ENCODE measurements around the gene BLVRB. TPM values are rescaled to one million over a fixed set of nuclear protein-coding genes. Genes with fewer than 3 reads are reported as not detected.
"Not testable (repeated sequence)": the region's sequence is repeated elsewhere in the genome, so short reads cannot be mapped to it uniquely, and the experiment has no call there.

Gene BLVRB
- total RNA-seq, 1 experiment from 2014 or later, result 35.1 TPM

DNA sequence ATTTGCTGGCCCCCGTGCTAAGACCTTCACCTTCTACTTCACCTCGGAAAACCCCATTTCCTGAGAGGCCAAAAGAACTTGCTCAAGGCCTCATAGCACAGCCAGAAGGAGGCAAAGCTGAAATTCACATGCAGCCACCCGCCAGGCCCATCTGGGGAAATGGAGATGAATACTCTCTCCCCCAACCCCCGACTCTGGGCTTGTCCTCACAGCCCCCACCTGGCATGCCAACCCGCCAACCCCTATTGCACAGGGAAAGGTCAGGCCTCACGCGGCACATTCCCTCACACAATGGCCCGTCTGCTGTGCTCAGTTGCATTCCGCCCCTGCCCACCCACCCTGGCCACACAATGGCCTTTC lies 55.5 kb downstream of the BLVRB start:
- H3K9me3 Mint-ChIP-seq, result no peaks in the 10 kb centered on the region
- peak; percentile 56 for DNase-seq (ENCODE audit: low spot score)
- no peaks in the 10 kb centered on the region for H3K27me3 Mint-ChIP-seq (ENCODE audit: low read depth)
- ATAC-seq, result peak; percentile 54
- H3K4me3 Mint-ChIP-seq, result no peak overlapping the region
- ChIA-PET CTCF (interaction anchor here (1.1 to 4.0 kb wide), 2 partner anchors 11 to 54 kb away, joined by 3 to 33 read pairs; no protein-coding TSS in a partner anchor), POLR2A (interaction anchor here (1.3 kb wide), 1 partner anchor 16 kb away, joined by 5 read pairs; the partner anchor contains the start of gene SERTAD1)
- H3K27ac Mint-ChIP-seq, result peak overlapping the region; percentile 70; the same call in 1 of the 2 replicates
- TF ChIP-seq, protein P1, sequence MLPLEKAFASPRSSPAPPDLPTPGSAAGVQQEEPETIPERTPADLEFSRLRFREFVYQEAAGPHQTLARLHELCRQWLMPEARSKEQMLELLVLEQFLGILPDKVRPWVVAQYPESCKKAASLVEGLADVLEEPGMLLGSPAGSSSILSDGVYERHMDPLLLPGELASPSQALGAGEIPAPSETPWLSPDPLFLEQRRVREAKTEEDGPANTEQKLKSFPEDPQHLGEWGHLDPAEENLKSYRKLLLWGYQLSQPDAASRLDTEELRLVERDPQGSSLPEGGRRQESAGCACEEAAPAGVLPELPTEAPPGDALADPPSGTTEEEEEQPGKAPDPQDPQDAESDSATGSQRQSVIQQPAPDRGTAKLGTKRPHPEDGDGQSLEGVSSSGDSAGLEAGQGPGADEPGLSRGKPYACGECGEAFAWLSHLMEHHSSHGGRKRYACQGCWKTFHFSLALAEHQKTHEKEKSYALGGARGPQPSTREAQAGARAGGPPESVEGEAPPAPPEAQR (CRISPR knock-in tag; IDR thresholded peaks at IDR 0.05), result no peak
- TF ChIP-seq ZNF219 (CRISPR knock-in tag; IDR thresholded peaks at IDR 0.05; ENCODE audit: borderline replicate concordance), result no peak
- no peak for TF ChIP-seq GABPB1 (CRISPR knock-in tag; IDR thresholded peaks at IDR 0.05)
- TF ChIP-seq TP53 (CRISPR knock-in tag; IDR thresholded peaks at IDR 0.05), result no peak
- no peak for TF ChIP-seq RELA (CRISPR knock-in tag; IDR thresholded peaks at IDR 0.05; ENCODE audit: borderline replicate concordance)
- TF ChIP-seq, protein P2, sequence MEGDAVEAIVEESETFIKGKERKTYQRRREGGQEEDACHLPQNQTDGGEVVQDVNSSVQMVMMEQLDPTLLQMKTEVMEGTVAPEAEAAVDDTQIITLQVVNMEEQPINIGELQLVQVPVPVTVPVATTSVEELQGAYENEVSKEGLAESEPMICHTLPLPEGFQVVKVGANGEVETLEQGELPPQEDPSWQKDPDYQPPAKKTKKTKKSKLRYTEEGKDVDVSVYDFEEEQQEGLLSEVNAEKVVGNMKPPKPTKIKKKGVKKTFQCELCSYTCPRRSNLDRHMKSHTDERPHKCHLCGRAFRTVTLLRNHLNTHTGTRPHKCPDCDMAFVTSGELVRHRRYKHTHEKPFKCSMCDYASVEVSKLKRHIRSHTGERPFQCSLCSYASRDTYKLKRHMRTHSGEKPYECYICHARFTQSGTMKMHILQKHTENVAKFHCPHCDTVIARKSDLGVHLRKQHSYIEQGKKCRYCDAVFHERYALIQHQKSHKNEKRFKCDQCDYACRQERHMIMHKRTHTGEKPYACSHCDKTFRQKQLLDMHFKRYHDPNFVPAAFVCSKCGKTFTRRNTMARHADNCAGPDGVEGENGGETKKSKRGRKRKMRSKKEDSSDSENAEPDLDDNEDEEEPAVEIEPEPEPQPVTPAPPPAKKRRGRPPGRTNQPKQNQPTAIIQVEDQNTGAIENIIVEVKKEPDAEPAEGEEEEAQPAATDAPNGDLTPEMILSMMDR (IDR thresholded peaks at IDR 0.05), result no peak
- TF ChIP-seq, protein P3, sequence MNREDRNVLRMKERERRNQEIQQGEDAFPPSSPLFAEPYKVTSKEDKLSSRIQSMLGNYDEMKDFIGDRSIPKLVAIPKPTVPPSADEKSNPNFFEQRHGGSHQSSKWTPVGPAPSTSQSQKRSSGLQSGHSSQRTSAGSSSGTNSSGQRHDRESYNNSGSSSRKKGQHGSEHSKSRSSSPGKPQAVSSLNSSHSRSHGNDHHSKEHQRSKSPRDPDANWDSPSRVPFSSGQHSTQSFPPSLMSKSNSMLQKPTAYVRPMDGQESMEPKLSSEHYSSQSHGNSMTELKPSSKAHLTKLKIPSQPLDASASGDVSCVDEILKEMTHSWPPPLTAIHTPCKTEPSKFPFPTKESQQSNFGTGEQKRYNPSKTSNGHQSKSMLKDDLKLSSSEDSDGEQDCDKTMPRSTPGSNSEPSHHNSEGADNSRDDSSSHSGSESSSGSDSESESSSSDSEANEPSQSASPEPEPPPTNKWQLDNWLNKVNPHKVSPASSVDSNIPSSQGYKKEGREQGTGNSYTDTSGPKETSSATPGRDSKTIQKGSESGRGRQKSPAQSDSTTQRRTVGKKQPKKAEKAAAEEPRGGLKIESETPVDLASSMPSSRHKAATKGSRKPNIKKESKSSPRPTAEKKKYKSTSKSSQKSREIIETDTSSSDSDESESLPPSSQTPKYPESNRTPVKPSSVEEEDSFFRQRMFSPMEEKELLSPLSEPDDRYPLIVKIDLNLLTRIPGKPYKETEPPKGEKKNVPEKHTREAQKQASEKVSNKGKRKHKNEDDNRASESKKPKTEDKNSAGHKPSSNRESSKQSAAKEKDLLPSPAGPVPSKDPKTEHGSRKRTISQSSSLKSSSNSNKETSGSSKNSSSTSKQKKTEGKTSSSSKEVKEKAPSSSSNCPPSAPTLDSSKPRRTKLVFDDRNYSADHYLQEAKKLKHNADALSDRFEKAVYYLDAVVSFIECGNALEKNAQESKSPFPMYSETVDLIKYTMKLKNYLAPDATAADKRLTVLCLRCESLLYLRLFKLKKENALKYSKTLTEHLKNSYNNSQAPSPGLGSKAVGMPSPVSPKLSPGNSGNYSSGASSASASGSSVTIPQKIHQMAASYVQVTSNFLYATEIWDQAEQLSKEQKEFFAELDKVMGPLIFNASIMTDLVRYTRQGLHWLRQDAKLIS (CRISPR knock-in tag; IDR thresholded peaks at IDR 0.05; ENCODE audit: borderline replicate concordance), result no peak
- TF ChIP-seq NR3C1 (CRISPR knock-in tag; conservative IDR thresholded peaks at IDR 0.05; ENCODE audit: low read depth), result no peak
- TF ChIP-seq OVOL2 (CRISPR knock-in tag; IDR thresholded peaks at IDR 0.05; ENCODE audit: borderline replicate concordance), result no peak
- TF ChIP-seq, protein P4, sequence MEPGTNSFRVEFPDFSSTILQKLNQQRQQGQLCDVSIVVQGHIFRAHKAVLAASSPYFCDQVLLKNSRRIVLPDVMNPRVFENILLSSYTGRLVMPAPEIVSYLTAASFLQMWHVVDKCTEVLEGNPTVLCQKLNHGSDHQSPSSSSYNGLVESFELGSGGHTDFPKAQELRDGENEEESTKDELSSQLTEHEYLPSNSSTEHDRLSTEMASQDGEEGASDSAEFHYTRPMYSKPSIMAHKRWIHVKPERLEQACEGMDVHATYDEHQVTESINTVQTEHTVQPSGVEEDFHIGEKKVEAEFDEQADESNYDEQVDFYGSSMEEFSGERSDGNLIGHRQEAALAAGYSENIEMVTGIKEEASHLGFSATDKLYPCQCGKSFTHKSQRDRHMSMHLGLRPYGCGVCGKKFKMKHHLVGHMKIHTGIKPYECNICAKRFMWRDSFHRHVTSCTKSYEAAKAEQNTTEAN (CRISPR knock-in tag; IDR thresholded peaks at IDR 0.05), result no peak
- TF ChIP-seq, protein P5, sequence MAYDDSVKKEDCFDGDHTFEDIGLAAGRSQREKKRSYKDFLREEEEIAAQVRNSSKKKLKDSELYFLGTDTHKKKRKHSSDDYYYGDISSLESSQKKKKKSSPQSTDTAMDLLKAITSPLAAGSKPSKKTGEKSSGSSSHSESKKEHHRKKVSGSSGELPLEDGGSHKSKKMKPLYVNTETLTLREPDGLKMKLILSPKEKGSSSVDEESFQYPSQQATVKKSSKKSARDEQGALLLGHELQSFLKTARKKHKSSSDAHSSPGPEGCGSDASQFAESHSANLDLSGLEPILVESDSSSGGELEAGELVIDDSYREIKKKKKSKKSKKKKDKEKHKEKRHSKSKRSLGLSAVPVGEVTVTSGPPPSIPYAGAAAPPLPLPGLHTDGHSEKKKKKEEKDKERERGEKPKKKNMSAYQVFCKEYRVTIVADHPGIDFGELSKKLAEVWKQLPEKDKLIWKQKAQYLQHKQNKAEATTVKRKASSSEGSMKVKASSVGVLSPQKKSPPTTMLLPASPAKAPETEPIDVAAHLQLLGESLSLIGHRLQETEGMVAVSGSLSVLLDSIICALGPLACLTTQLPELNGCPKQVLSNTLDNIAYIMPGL (CRISPR knock-in tag; IDR thresholded peaks at IDR 0.05), result no peak
- no peak for TF ChIP-seq CBFB (CRISPR knock-in tag; IDR thresholded peaks at IDR 0.05; ENCODE audit: low read depth)
- TF ChIP-seq GTF2I (CRISPR knock-in tag; conservative IDR thresholded peaks at IDR 0.05), result no peak
- no peak for TF ChIP-seq MYBL2 (CRISPR knock-in tag; IDR thresholded peaks at IDR 0.05)
- no peak for TF ChIP-seq PRRX2 (CRISPR knock-in tag; IDR thresholded peaks at IDR 0.05)
- no peak for TF ChIP-seq EMX1 (CRISPR knock-in tag; IDR thresholded peaks at IDR 0.05)
- no peaks in the 10 kb centered on the region for H3K36me3 Mint-ChIP-seq
- H3K4me1 Mint-ChIP-seq, result peaks cover 36% of the 10 kb centered on the region

DNA sequence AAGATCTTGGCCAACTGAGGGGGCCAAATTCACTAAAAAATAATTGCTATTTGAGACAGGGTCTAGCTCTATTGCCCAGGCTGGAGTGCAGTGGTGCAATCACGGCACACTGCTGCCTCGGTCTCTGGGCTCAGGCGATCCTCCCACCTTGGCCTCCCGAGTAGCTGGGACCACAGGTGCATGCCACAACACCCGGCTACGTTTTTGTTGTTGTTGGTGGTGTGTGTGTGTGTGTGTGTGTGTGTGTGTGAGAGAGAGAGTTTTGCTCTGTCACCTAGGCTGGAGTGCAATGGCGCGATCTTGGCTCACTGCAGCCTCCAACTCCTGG lies 57.0 kb downstream of the BLVRB start:
- POLR2A ChIA-PET; H3K27me3 Mint-ChIP-seq (ENCODE audit: low read depth); H3K4me3 Mint-ChIP-seq; H3K36me3 Mint-ChIP-seq; DNase-seq (ENCODE audit: low spot score); H3K27ac Mint-ChIP-seq; ATAC-seq; H3K9me3 Mint-ChIP-seq: not testable (repeated sequence)
- CTCF ChIA-PET, result interaction anchor here (1.2 to 4.0 kb wide), 2 partner anchors 12 to 17 kb away, joined by 5 to 33 read pairs; partner anchors contain the start of gene SERTAD1
- peaks cover 39% of the 10 kb centered on the region for H3K4me1 Mint-ChIP-seq
- TF ChIP-seq ZNF121 (CRISPR knock-in tag; IDR thresholded peaks at IDR 0.05), result peak; percentile 93
